Kidney (tissue), 14 donors: ENCODE data around the gene TRAF3IP1. TPM values are rescaled to one million over a fixed set of nuclear protein-coding genes. Genes with fewer than 3 reads are reported as not detected.

Source experiments
- DNase-seq, 5 donors: peaks; one replicate each; pipeline ENCODE4 v3.0.0-alpha.2; 2013 to 2020
- FAIRE-seq: peaks from 2 replicates; lab custom pipeline; 2012; peaks lifted over from hg19 to GRCh38; lab: Jason Lieb, UNC
- H3K27ac ChIP-seq, 2 donors: one replicate each; pipeline ENCODE4 v1.7.0; 2013; ENCODE audit warnings: low read depth in 2 of 2, low read length in 2 of 2, inconsistent platforms in 1 of 2
- H3K27me3 ChIP-seq: one replicate; pipeline ENCODE4 v1.7.1; 2013; ENCODE audit warnings: low read length, inconsistent platforms; ENCODE audit not compliant: control insufficient read depth, insufficient read depth
- H3K36me3 ChIP-seq, 3 donors: one replicate each; pipeline versions ENCODE4 v1.7.0 to v1.7.1; 2013; ENCODE audit warnings: low read length in 3 of 3, control low read depth in 1 of 3, inconsistent platforms in 1 of 3; ENCODE audit not compliant: insufficient read depth in 3 of 3, control insufficient read depth in 2 of 3
- H3K4me1 ChIP-seq, 3 donors: one replicate each; pipeline versions ENCODE4 v1.7.0 to v1.7.1; 2013; ENCODE audit warnings: low read length in 3 of 3, inconsistent platforms in 1 of 3, low read depth in 1 of 3; ENCODE audit not compliant: control insufficient read depth in 2 of 3, insufficient read depth in 2 of 3
- H3K4me3 ChIP-seq, 3 donors: one replicate each; pipeline versions ENCODE4 v1.7.0 to v1.8.1; 2013; ENCODE audit warnings: low read length in 3 of 3, control low read depth in 1 of 3, inconsistent platforms in 1 of 3
- H3K9ac ChIP-seq, 3 donors: one replicate each; pipeline versions ENCODE4 v1.7.0 to v1.7.1; 2013; ENCODE audit warnings: low read length in 3 of 3, control low read depth in 1 of 3, inconsistent platforms in 1 of 3
- H3K9me3 ChIP-seq, 3 donors: one replicate each; pipeline versions ENCODE4 v1.7.0 to v1.7.1; 2013; ENCODE audit warnings: low read length in 3 of 3, control low read depth in 1 of 3, inconsistent platforms in 1 of 3; ENCODE audit not compliant: control insufficient read depth in 2 of 3, insufficient read depth in 1 of 3
- CTCF ChIP-seq: IDR thresholded peaks from 3 replicates; pipeline ENCODE4 v1.5.1; 2012; ENCODE audit warnings: mild to moderate bottlenecking, moderate library complexity, borderline replicate concordance; ENCODE audit not compliant: insufficient read depth; ENCODE audit errors: extremely low read depth
- intact Hi-C: fragments of 100-400 bp; cut with DNase I; formaldehyde crosslinking; loops from one replicate; pipeline ENCODE4 v1.11.1; 2022
- polyA plus RNA-seq: library from polyadenylated mRNA; stranded (reverse); fragments of 350-450 nt; fragmentation: Illumina TruSeq; extraction: RNeasy Lipid Tissue Mini Kit (QIAGEN cat#74804); gene quantifications from one replicate; pipeline ENCODE4 v1.2.3, GENCODE V29; 2014; ENCODE audit warnings: low read depth, low replicate concordance; ENCODE audit not compliant: insufficient read depth
- total RNA-seq: library from RNA; stranded (reverse); fragmentation: NEBNext Ultra II Directional; extraction: Animal tissue kit (Norgen Biotek cat#: 25700); gene quantifications from one replicate; pipeline ENCODE4 v1.2.1, GENCODE V29; 2021
- donor health status: control.
- donor health status: control.
- donor health status: control.
- donor health status: control.
- donor health status: control.
- donor health status: DM: yes; HTN: yes; CAD: no.
- donor health status: Normal renal cell carcinoma (clear cell type).

Gene TRAF3IP1
- total and polyA plus RNA-seq, 2 donors from 2014 or later: 6.4 to 24.2 TPM

DNA sequence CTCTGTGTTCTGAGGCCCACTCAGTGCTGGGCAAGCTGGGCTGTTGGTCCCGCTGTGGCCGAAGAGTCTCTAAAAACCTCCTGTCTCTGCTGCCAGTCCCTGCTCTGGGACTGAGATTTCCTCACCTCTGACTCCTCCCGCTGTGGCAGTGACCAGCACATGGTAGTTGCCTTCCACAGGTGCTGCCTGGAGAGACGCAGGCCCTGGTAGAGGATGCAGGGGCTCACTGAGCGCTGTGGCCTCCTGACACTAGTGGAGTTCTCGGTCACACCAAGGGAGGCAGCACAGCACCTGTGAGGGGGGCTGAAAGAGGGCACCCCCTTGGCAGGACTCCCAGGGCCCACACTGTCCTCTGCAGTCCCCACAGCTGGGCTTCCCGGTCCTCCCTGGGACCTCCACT lies 102.6 kb downstream of the TRAF3IP1 start:
- TF ChIP-seq CTCF: no peak
- Histone ChIP-seq H3K4me3 (no peak overlapping the region), H3K4me1 (peaks cover under 1 to 10% (median 3%) of the 10 kb centered on the region in 3 donors), H3K27me3 (no peaks in the 10 kb centered on the region), H3K9ac (no peak overlapping the region), H3K9me3 (no peaks in the 10 kb centered on the region), H3K27ac (no peak overlapping the region), H3K36me3 (no peaks in the 10 kb centered on the region)
- no peak for FAIRE-seq
- intact Hi-C loops: no loop called here
- no peak for DNase-seq

DNA sequence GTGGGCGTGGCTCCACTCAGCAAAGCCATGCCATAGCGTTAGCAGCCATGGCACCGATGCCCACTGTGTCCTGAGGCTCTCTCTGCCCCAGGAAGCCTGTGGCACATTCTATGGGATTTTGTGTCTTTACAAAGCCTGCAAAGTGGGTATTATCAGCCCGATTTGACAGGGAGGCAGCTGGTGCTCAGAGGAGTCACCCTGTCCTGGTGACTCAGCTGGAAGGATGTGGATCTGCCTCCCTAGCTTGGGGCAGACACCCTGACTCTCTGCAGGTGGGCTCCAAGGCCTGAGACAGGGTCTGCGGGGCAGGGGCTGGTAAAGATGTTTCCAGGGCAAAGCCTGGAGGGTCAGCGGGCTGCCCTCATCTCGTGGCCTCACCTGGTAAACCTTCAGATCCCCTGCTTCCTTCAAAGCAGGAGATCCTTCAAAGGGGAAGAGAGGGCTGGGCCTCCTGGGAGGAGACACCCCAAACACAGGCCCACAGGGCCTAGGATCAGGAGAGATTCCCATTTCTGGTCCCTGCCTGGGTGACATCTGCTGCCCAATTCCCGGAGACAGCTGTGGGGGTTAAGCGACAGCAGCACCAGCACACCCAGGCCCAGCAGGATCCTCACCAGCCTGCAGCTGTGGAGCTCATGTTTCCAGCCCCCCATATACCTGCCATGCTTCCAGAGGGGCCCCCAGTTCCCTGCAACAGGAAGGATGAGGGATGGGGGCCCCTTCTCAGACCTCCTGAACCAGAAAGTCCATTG lies 103.4 kb downstream of the TRAF3IP1 start:
- Histone ChIP-seq H3K36me3 (no peaks in the 10 kb centered on the region), H3K4me3 (no peak overlapping the region), H3K27ac (no peak overlapping the region), H3K4me1 (peaks cover 3 to 15% (median 6%) of the 10 kb centered on the region in 3 donors), H3K27me3 (no peaks in the 10 kb centered on the region), H3K9ac (no peak overlapping the region), H3K9me3 (no peaks in the 10 kb centered on the region)
- no peak for TF ChIP-seq CTCF
- intact Hi-C loops: no loop called here
- FAIRE-seq (no peak), DNase-seq (no peak)

- Histone ChIP-seq H3K9me3 (no peaks in the 10 kb centered on the region), H3K9ac (no peak overlapping the region), H3K36me3 (no peaks in the 10 kb centered on the region), H3K4me3 (no peak overlapping the region), H3K27ac (no peak overlapping the region), H3K4me1 (peaks cover 3 to 15% (median 6%) of the 10 kb centered on the region in 3 donors), H3K27me3 (no peaks in the 10 kb centered on the region)
- DNase-seq: no peak
- intact Hi-C loops: no loop called here
- FAIRE-seq: no peak
- no peak for TF ChIP-seq CTCF
These were observed 104.0 kb downstream of the TRAF3IP1 start for GRCh38 chr2:238424313-238424700.
